ENCODE measurements around the gene SNX25. TPM values are rescaled to one million over a fixed set of nuclear protein-coding genes. Genes with fewer than 3 reads are reported as not detected.

Gene SNX25
- total and polyA plus RNA-seq, 4 donors = 2.8 to 13.9 (median 5.0) TPM

GRCh38 chr4:185229021-185229818, 19.8 kb downstream of the SNX25 start:
- no peaks in the 10 kb centered on the region for H3K9me3 ChIP-seq (ENCODE audit: control insufficient read depth in 4 of 4, low read length in 3 of 4)
- no peaks in the 10 kb centered on the region for H3K4me1 ChIP-seq (ENCODE audit: control insufficient read depth in 4 of 4, insufficient read depth in 4 of 4, low read length in 3 of 4)
- no peak overlapping the region for H3K9ac ChIP-seq (ENCODE audit: low read depth in 1 of 2, low read length in 2 of 2)
- H3K27me3 ChIP-seq (ENCODE audit: control insufficient read depth in 4 of 4, insufficient read depth in 4 of 4, low read length in 3 of 4) = no peaks in the 10 kb centered on the region
- H3K27ac ChIP-seq (ENCODE audit: low read depth in 1 of 2, low read length in 2 of 2) = no peak overlapping the region
- TF ChIP-seq YY1 (IDR thresholded peaks at IDR 0.05) = no peak
- WGBS = 88% methylated on average over 19 of the region's 19 CpGs
- no peak for DNase-seq (ENCODE audit: low spot score)
- no peaks in the 10 kb centered on the region for H3K36me3 ChIP-seq (ENCODE audit: control insufficient read depth in 4 of 4, insufficient read depth in 3 of 4, low read depth in 1 of 4, low read length in 3 of 4)
- H3K4me3 ChIP-seq (ENCODE audit: low read depth in 1 of 3, low read length in 3 of 3) = no peak overlapping the region

- Histone ChIP-seq H3K4me3 (ENCODE audit: low read depth in 1 of 3, low read length in 3 of 3) (no peak overlapping the region), H3K36me3 (ENCODE audit: control insufficient read depth in 4 of 4, insufficient read depth in 3 of 4, low read depth in 1 of 4, low read length in 3 of 4) (no peaks in the 10 kb centered on the region), H3K9ac (ENCODE audit: low read depth in 1 of 2, low read length in 2 of 2) (no peak overlapping the region), H3K9me3 (ENCODE audit: control insufficient read depth in 4 of 4, low read length in 3 of 4) (no peaks in the 10 kb centered on the region), H3K27me3 (ENCODE audit: control insufficient read depth in 4 of 4, insufficient read depth in 4 of 4, low read length in 3 of 4) (no peaks in the 10 kb centered on the region), H3K27ac (ENCODE audit: low read depth in 1 of 2, low read length in 2 of 2) (no peak overlapping the region), H3K4me1 (ENCODE audit: control insufficient read depth in 4 of 4, insufficient read depth in 4 of 4, low read length in 3 of 4) (peaks cover 0 to 4% (median 0%) of the 10 kb centered on the region in 4 donors)
- DNase-seq (ENCODE audit: low spot score) = no peak
- TF ChIP-seq FOXA1 (IDR thresholded peaks at IDR 0.05) (no peak), CTCF (IDR thresholded peaks at IDR 0.05; ENCODE audit: low read depth, low read length, missing input control) (no peak), TAF1 (conservative IDR thresholded peaks at IDR 0.05) (no peak), MAX (IDR thresholded peaks at IDR 0.05) (no peak), GABPA (IDR thresholded peaks at IDR 0.05 in 1 of 2, conservative IDR thresholded peaks at IDR 0.05 in 1 of 2) (no peak), HNF4A (conservative IDR thresholded peaks at IDR 0.05) (no peak), SP1 (IDR thresholded peaks at IDR 0.05) (no peak), FOXA2 (IDR thresholded peaks at IDR 0.05) (no peak), HNF4G (IDR thresholded peaks at IDR 0.05) (no peak)
- WGBS = 77% methylated on average over 6 of the region's 6 CpGs
These were observed 23.0 kb downstream of the SNX25 start for GRCh38 chr4:185232370-185232769.

GRCh38 chr4:185235119-185235842, 25.9 kb downstream of the SNX25 start:
- no peak overlapping the region for H3K9ac ChIP-seq (ENCODE audit: low read depth in 1 of 2, low read length in 2 of 2)
- no peak overlapping the region for H3K4me3 ChIP-seq (ENCODE audit: low read depth in 1 of 3, low read length in 3 of 3)
- H3K27me3 ChIP-seq (ENCODE audit: control insufficient read depth in 4 of 4, insufficient read depth in 4 of 4, low read length in 3 of 4) = no peaks in the 10 kb centered on the region
- DNase-seq (ENCODE audit: low spot score) = no peak
- H3K36me3 ChIP-seq (ENCODE audit: control insufficient read depth in 4 of 4, insufficient read depth in 3 of 4, low read depth in 1 of 4, low read length in 3 of 4) = no peaks in the 10 kb centered on the region
- 81% methylated on average over 7 of the region's 7 CpGs for WGBS
- H3K27ac ChIP-seq (ENCODE audit: low read depth in 1 of 2, low read length in 2 of 2) = no peak overlapping the region
- peaks cover 0 to 2% (median 0%) of the 10 kb centered on the region in 4 donors for H3K9me3 ChIP-seq (ENCODE audit: control insufficient read depth in 4 of 4, low read length in 3 of 4)
- peaks cover 0 to 4% (median under 1%) of the 10 kb centered on the region in 4 donors for H3K4me1 ChIP-seq (ENCODE audit: control insufficient read depth in 4 of 4, insufficient read depth in 4 of 4, low read length in 3 of 4)
- TF ChIP-seq MAX (IDR thresholded peaks at IDR 0.05) = no peak
- no peak for TF ChIP-seq YY1 (IDR thresholded peaks at IDR 0.05)
- TF ChIP-seq HNF4G (IDR thresholded peaks at IDR 0.05) = no peak
- TF ChIP-seq REST (IDR thresholded peaks at IDR 0.05) = no peak
- no peak for TF ChIP-seq ZBTB33 (IDR thresholded peaks at IDR 0.05)
- no peak for TF ChIP-seq NR2F2 (IDR thresholded peaks at IDR 0.05)
- no peak for TF ChIP-seq FOXA1 (IDR thresholded peaks at IDR 0.05)
- no peak for TF ChIP-seq EGR1 (IDR thresholded peaks at IDR 0.05; ENCODE audit: low read depth in 2 of 2)
- TF ChIP-seq JUND (IDR thresholded peaks at IDR 0.05) = no peak
- no peak for TF ChIP-seq SP1 (IDR thresholded peaks at IDR 0.05)
- no peak for TF ChIP-seq HNF4A (conservative IDR thresholded peaks at IDR 0.05)
- TF ChIP-seq GABPA (IDR thresholded peaks at IDR 0.05 in 1 of 2, conservative IDR thresholded peaks at IDR 0.05 in 1 of 2) = no peak
- TF ChIP-seq RXRA (IDR thresholded peaks at IDR 0.05) = no peak
- no peak for TF ChIP-seq RAD21 (IDR thresholded peaks at IDR 0.05)
- TF ChIP-seq FOXA2 (IDR thresholded peaks at IDR 0.05) = no peak
- no peak for TF ChIP-seq ATF3 (IDR thresholded peaks at IDR 0.05)
- TF ChIP-seq TAF1 (conservative IDR thresholded peaks at IDR 0.05) = no peak

Measured in liver (tissue), 9 donors.